Kidney capillary endothelial cell (primary cell): ENCODE measurements around the gene PFKP.
"Not testable (repeated sequence)": the region's sequence is repeated elsewhere in the genome, so short reads cannot be mapped to it uniquely, and the experiment has no call there.

Source experiments
- DNase-seq: peaks from one replicate; pipeline ENCODE4 v3.0.0-alpha.2; 2018; ENCODE audit warnings: low spot score

The PFKP gene

GRCh38 chr10:3098689-3099088, 31.3 kb downstream of the PFKP start:
- no peak for DNase-seq

- DNase-seq: no peak
Measured at GRCh38 chr10:3099291-3100092, 32.1 kb downstream of the PFKP start.

GRCh38 chr10:3100093-3100792, 32.9 kb downstream of the PFKP start:
- no peak for DNase-seq

GRCh38 chr10:3100856-3101640, 33.7 kb downstream of the PFKP start:
- DNase-seq: no peak

GRCh38 chr10:3102720-3103427, 35.5 kb downstream of the PFKP start:
- no peak for DNase-seq

GRCh38 chr10:3103646-3104045, 36.3 kb downstream of the PFKP start:
- no peak for DNase-seq

GRCh38 chr10:3104251-3104918, 37.0 kb downstream of the PFKP start:
- DNase-seq: no peak

GRCh38 chr10:3105166-3105565, 37.8 kb downstream of the PFKP start:
- DNase-seq: no peak

GRCh38 chr10:3105905-3106304, 38.6 kb downstream of the PFKP start:
- DNase-seq: no peak

- not testable (repeated sequence) for DNase-seq
Measured at GRCh38 chr10:3106328-3106727, 39.0 kb downstream of the PFKP start.

- DNase-seq: no peak
Measured at GRCh38 chr10:3106928-3107425, 39.6 kb downstream of the PFKP start.

GRCh38 chr10:3107426-3107961, 40.1 kb downstream of the PFKP start:
- no peak for DNase-seq

GRCh38 chr10:3108033-3108432, 40.7 kb downstream of the PFKP start:
- DNase-seq: no peak

- DNase-seq: no peak
Measured at GRCh38 chr10:3108575-3109105, 41.3 kb downstream of the PFKP start.

- DNase-seq: no peak
Measured at GRCh38 chr10:3109196-3109595, 41.8 kb downstream of the PFKP start.

GRCh38 chr10:3109633-3110032, 42.3 kb downstream of the PFKP start:
- DNase-seq: no peak

- DNase-seq: no peak
Measured at GRCh38 chr10:3110782-3111620, 43.7 kb downstream of the PFKP start.

GRCh38 chr10:3111621-3112163, 44.3 kb downstream of the PFKP start:
- no peak for DNase-seq

- DNase-seq: no peak
Measured at GRCh38 chr10:3113343-3113720, 46.0 kb downstream of the PFKP start.

- no peak for DNase-seq
Measured at GRCh38 chr10:3115685-3116084, 48.3 kb downstream of the PFKP start.
